Rectal smooth muscle tissue (tissue), 1 donor: Measurements from ENCODE around the gene NKD2.
"Not testable (repeated sequence)": the region's sequence is repeated elsewhere in the genome, so short reads cannot be mapped to it uniquely, and the experiment has no call there.

ENCODE experiments used
- H3K27ac ChIP-seq: one replicate; pipeline ENCODE4 v1.7.0; 2013; ENCODE audit warnings: low read depth, low read length, inconsistent platforms
- H3K27me3 ChIP-seq: one replicate; pipeline ENCODE4 v1.7.0; 2013; ENCODE audit warnings: low read length; ENCODE audit not compliant: control insufficient read depth, insufficient read depth
- H3K36me3 ChIP-seq: one replicate; pipeline ENCODE4 v1.7.0; 2013; ENCODE audit warnings: low read length; ENCODE audit not compliant: control insufficient read depth, insufficient read depth
- H3K4me1 ChIP-seq: one replicate; pipeline ENCODE4 v1.7.0; 2013; ENCODE audit warnings: low read length; ENCODE audit not compliant: control insufficient read depth, insufficient read depth
- H3K4me3 ChIP-seq: one replicate; pipeline ENCODE4 v1.7.0; 2013; ENCODE audit warnings: low read length
- H3K9ac ChIP-seq: one replicate; pipeline ENCODE4 v1.7.0; 2013; ENCODE audit warnings: low read length

NKD2 gene

DNA sequence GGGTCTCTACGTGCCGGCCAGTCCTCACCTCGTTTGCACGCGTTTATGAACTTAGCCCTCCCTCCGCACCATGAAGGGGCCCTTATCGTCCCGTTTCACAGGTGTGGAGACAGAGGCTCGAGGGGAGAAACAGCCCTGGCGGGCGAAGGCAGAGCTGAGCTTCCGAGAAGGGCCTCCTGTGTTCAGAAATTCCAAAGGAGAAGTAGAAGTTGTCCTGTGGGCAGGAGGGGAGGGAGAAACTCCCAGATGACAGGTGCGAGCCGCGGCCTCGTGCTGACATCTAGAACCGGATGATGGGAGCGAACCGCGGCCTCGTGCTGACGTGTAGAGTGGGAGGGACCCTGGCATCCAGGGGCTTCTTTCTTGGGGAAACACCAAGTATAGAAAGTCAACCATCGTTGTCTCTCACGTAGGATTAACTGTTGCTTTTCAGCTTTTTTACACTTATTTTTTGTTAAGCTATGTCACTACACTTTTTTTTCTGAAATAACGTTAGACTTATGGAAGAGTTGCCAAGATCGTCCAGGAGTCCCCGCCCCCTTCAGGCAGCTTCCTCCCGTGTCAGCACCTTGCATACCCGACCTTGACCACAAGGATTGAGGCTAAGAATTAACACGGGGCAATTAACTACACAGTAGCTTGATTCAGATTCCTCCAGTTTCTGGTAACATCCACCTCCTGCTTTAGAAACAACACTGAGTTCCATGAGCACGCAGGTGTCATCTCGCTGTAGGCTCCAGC lies 42.8 kb upstream of the NKD2 start:
- Histone ChIP-seq H3K9ac (no peak overlapping the region), H3K36me3 (no peaks in the 10 kb centered on the region), H3K4me1 (no peaks in the 10 kb centered on the region), H3K27me3 (no peaks in the 10 kb centered on the region), H3K27ac (no peak overlapping the region), H3K4me3 (no peak overlapping the region)

DNA sequence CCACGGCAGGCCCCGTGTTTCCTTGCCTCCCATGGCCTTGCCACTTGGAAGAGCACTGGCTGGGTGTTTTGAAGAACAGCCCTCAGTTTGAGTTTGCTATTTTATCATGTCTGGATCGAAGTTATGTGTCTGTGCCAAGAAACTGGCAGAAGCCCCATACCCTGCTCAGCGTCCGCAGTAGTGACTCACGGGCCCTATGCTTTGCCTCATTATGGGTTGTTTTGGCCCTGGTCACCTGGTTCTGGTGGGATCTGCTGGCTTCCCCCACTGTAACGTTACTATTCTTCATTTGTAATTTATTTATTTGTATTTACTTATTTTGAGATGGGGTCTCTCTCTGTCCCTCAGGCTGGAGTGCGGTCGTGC lies 42.3 kb upstream of the NKD2 start:
- Histone ChIP-seq H3K9ac (no peak overlapping the region), H3K27me3 (no peaks in the 10 kb centered on the region), H3K4me1 (no peaks in the 10 kb centered on the region), H3K4me3 (no peak overlapping the region), H3K27ac (no peak overlapping the region), H3K36me3 (no peaks in the 10 kb centered on the region)

DNA sequence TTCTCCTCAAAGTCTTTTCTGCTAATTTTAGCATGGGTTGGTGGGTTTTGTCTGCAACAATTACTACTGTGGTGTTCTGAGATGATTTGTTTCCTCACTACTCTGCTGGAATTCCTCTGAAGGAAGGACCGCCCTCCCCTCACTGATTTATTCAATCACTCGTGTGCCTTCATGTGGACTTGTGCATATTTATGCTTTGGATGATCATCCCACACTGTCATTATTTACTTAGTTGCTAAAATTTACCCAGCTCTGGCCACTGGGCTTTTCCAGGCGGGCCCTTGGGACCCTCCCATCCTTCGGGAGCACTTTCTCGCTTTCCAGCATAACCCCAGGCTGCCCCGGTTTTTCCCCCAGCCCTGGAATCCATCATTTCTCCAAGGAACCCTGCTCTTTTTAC lies 41.7 kb upstream of the NKD2 start:
- no peaks in the 10 kb centered on the region for H3K4me1 ChIP-seq
- no peaks in the 10 kb centered on the region for H3K27me3 ChIP-seq
- no peaks in the 10 kb centered on the region for H3K36me3 ChIP-seq
- H3K4me3 ChIP-seq = no peak overlapping the region
- H3K27ac ChIP-seq = no peak overlapping the region
- no peak overlapping the region for H3K9ac ChIP-seq

DNA sequence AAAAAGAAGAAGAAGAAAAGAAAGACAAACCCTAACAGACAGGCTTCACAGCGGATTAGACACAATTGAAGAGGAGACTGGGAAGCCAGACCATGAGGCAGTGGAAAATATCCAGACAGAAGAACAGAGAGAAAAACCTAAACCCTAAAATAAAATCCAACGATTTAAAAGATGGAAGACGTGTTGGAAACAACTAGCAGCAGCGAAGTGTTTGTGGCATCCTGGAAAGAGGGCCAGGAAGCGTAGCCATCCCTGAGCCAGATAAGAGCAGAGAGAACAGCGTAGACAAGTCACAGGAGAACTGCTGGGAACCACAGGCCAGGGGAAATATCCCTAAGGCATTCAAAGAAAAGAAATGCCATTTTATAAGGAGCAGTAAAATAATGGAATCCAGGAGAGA lies 39.7 kb upstream of the NKD2 start:
- no peaks in the 10 kb centered on the region for H3K36me3 ChIP-seq
- no peak overlapping the region for H3K9ac ChIP-seq
- no peaks in the 10 kb centered on the region for H3K4me1 ChIP-seq
- no peaks in the 10 kb centered on the region for H3K27me3 ChIP-seq
- no peak overlapping the region for H3K4me3 ChIP-seq
- H3K27ac ChIP-seq = no peak overlapping the region

DNA sequence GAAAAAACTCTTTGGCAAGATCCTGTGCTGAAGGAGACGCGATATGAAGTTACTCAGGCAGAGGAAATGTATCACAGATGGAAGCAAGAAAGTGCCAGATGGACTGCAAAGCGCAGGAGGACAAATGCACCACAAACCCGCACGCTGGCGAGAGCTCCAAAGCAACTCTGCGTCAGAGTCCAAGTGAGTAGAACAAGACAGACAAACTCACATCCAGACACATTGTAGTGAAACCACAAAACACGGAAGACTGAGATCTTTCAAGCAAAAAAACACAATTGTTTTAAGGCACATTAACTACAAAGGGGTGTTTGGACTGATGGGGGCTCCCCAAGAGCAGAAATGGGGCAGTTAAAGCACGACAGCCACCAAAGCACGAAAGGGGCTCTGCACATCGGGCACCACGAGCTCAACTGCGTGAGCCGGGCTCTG lies 39.2 kb upstream of the NKD2 start:
- Histone ChIP-seq H3K27me3 (no peaks in the 10 kb centered on the region), H3K4me1 (no peaks in the 10 kb centered on the region), H3K36me3 (no peaks in the 10 kb centered on the region), H3K4me3 (no peak overlapping the region), H3K9ac (no peak overlapping the region), H3K27ac (no peak overlapping the region)

DNA sequence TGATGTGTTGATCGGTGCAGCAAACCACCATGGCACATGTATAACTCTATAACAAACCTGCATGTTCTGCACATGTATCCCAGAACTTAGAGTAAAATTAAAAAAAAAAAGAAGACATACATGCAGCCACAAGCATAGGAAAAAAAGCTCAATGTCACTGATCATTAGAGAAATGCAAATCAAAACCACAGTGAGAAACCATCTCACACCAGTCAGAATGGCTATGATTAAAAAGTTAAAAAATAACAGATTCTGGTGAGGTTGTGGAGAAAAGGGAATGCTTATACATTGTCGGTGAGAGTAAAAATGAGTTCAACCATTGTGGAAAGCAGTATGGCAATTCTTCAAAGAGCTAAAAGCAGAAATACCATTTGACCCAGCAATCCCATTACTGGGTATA lies 36.0 kb upstream of the NKD2 start:
- not testable (repeated sequence) for H3K4me1 ChIP-seq, H3K4me3 ChIP-seq, H3K9ac ChIP-seq, H3K36me3 ChIP-seq, H3K27me3 ChIP-seq, H3K27ac ChIP-seq

DNA sequence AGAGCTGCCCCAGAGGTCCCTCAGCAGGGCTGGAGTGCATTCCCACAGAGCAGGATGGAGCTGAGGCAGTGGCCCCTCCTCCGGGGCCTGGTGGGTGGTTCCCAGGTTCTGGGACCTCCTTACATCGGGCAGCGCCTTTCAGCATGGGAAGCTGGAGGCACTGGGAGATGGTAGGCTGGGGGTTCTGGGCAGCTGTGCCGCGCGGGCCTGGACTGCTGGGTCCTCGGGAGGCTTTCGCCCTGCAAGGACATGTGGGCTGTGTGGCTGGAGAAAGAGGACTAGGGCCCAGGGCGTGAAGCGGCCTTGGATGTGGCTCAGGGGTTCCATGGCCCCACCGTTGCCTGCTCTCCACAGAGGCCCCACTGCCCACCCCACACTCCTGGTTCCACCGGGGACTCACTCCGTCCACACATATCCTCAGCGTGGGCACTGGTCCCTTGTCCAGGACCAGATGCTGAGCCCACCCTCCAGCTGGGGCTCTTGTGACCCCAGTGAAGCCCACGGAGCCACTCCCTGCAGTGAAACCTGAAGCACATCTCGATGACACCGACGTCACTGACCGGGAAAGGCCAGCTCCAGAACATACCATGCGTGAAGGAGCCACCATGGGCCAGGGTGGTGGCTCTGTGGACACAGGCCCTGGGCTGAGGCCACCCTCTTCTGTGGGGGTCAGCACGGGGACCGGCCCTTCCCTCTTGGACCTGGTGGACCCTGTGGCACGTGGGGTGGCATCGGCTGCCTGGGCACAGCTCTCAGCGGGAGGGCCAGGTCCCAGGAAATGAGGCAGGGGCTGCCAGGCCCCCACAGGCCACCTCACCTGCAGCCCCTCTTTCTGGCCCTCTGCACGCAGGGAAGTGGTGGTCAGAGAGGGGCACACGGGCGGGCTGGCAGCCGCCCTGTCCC lies 31.5 kb upstream of the NKD2 start:
- Histone ChIP-seq H3K4me3 (no peak overlapping the region), H3K4me1 (peaks cover 4% of the 10 kb centered on the region), H3K27me3 (no peaks in the 10 kb centered on the region), H3K27ac (no peak overlapping the region), H3K36me3 (no peaks in the 10 kb centered on the region), H3K9ac (no peak overlapping the region)

DNA sequence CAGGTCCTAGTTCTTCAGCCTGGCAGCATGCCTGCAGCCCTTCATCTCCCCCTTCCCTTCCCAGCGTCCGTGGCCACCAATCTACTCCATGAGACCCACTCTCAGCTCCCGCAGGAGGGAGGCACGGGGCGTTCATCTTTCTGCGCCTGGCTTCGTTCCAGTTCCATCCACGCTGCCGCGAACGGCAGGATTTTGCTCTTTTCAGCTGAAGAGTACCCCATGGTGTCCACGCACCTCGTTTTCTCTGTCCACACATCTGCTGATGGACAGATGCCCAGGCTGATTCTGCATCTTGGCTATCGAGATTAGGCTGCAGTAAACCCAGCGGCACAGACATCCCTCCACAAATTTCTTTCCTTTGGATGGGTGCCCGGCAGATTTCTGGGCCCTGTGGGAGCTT lies 30.5 kb upstream of the NKD2 start:
- Histone ChIP-seq H3K27me3 (no peaks in the 10 kb centered on the region), H3K4me3 (no peak overlapping the region), H3K27ac (no peak overlapping the region), H3K4me1 (peaks cover 4% of the 10 kb centered on the region), H3K9ac (no peak overlapping the region), H3K36me3 (no peaks in the 10 kb centered on the region)

DNA sequence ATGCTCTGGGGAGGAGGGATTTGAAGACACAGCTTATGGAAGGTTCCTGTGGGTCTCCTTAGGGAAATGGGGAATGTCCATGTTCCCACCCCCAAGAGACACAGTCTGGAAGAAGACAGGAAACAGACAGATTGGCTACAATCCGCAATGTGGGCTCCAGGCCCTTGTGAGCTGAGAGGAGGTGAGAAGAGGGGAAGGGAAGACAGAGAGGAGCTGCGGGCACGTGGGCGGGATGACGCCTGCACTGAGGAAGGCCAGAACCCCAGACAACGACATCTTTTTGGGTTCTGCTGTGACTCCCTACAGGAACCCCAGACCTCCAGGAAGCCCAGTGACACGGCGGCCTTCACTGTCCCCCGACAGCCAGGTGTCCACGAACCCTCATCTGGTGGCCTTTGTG lies 29.9 kb upstream of the NKD2 start:
- Histone ChIP-seq H3K9ac (no peak overlapping the region), H3K27ac (no peak overlapping the region), H3K4me3 (no peak overlapping the region), H3K27me3 (no peaks in the 10 kb centered on the region), H3K4me1 (peaks cover 4% of the 10 kb centered on the region), H3K36me3 (no peaks in the 10 kb centered on the region)

DNA sequence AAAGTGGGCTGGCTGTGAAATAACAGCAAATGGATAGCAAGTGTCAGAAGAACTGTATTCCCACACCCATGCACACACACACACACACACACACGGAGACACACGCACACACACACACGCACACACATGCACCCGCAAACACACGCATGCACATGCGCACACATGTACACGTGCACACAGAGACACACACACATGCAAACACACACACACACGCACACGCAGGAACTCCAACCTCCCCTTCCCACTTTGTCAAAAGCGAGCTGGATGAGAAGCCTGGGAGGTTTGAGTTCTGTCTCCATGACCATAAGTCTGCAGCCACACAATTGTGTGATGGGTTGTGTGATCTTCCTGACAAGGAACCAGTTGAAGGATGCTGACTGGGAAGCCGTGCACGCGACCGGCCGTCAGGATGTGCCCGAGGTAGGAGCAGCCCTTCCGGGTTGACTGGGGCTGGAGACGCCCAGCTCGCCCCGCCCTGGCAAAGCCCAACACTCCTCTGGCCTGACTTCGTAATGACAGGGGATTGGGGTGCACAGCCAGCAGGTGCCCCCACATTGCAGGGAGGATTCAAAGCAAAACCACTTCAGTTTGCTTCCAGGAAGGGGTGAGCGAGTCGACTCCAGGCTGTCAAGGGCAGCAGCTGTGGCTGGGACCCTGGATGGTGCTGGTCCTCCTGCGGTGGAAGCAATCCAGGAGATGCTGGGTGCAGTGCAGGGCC lies 29.3 kb upstream of the NKD2 start:
- H3K4me3 ChIP-seq = no peak overlapping the region
- no peaks in the 10 kb centered on the region for H3K27me3 ChIP-seq
- no peak overlapping the region for H3K27ac ChIP-seq
- H3K36me3 ChIP-seq = no peaks in the 10 kb centered on the region
- no peak overlapping the region for H3K9ac ChIP-seq
- peaks cover 4% of the 10 kb centered on the region for H3K4me1 ChIP-seq

DNA sequence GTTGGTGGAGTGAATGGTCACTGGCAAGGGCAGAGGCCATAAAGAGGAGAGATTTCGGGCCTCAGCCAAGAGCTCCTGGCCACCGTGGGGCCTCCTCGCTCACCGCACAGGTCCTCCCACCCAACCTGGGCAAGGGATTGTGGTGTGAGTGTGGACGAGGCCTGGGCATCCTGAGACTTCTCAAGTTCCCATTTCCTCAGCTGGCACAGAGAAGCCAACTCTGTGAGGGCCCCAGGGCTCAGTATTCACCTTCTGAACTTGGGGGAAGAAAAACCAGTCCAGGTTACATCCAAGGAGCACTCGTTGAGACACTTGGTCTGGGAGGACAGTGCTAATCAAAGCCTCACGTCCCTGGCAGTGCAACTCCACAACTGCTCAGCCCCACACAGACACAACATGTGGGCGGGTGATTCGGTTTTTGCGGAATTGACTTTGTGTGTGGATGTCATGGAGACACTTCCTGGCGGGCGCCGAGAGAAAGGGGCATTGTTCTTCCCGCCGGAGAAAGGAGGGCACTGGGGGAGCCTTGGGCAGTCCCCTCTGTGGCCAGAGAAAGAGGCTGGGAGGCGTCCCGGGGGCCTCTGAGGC lies 28.5 kb upstream of the NKD2 start:
- H3K4me3 ChIP-seq = no peak overlapping the region
- no peaks in the 10 kb centered on the region for H3K27me3 ChIP-seq
- no peak overlapping the region for H3K27ac ChIP-seq
- no peaks in the 10 kb centered on the region for H3K36me3 ChIP-seq
- H3K4me1 ChIP-seq = peaks cover 4% of the 10 kb centered on the region
- H3K9ac ChIP-seq = no peak overlapping the region

DNA sequence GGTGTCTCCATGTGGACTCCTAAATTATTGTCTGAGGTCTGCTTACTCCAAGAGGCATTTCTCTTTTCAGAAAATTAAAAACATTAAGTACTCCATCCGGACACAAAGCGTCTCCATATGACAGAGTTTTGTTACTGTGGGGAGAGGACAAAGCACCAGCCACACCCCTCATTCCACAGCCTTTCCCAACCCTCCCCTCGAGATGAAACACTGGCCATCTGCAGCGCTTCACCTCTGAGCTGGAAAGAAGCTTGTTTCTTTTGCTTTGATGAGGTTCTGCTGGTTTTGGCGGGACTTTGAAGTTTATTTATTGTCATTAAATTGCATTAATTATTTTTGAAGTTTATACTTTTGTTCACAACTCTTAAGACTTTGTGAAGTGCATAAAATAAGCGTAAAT lies 27.6 kb upstream of the NKD2 start:
- Histone ChIP-seq H3K4me3 (no peak overlapping the region), H3K36me3 (no peaks in the 10 kb centered on the region), H3K4me1 (peaks cover 4% of the 10 kb centered on the region), H3K27ac (no peak overlapping the region), H3K9ac (no peak overlapping the region), H3K27me3 (no peaks in the 10 kb centered on the region)
